SH-SY5Y (cell line): ENCODE measurements around the gene GH2.

Experiments used
- GATA2 ChIP-seq: IDR thresholded peaks from 2 replicates; pipeline ENCODE4 v1.6.1; 2011; ENCODE audit warnings: mild to moderate bottlenecking, low read depth, low read length
- GATA3 ChIP-seq: IDR thresholded peaks from 2 replicates; pipeline ENCODE4 v1.6.1; 2011; ENCODE audit warnings: low read depth, mild to moderate bottlenecking, low read length, moderate library complexity

GRCh38 chr17:63842173-63842539 lies 39.6 kb downstream of the GH2 start:
- TF ChIP-seq GATA2, result no peak
- no peak for TF ChIP-seq GATA3
